AG10803 (cell line): Measurements from ENCODE around the gene LDLRAD4.

Experiments
- DNase-seq: peaks from one replicate; pipeline ENCODE4 v3.0.0; 2010; ENCODE audit warnings: low read depth
- H3K4me3 ChIP-seq: 2 replicates; pipeline ENCODE4 v1.5.1; 2011; ENCODE audit warnings: mild to moderate bottlenecking, low read length, control low read depth
- CTCF ChIP-seq: conservative IDR thresholded peaks from 2 replicates; pipeline ENCODE4 v1.5.1; 2011; ENCODE audit warnings: mild to moderate bottlenecking, low read length, control low read depth, inconsistent platforms

LDLRAD4 gene

GRCh38 chr18:13520306-13520705, 301.7 kb downstream of the LDLRAD4 start:
- no peak overlapping the region for H3K4me3 ChIP-seq
- TF ChIP-seq CTCF: no peak
- DNase-seq: no peak

- DNase-seq: no peak
- no peak for TF ChIP-seq CTCF
- no peak overlapping the region for H3K4me3 ChIP-seq
These were observed 302.2 kb downstream of the LDLRAD4 start for GRCh38 chr18:13520741-13521140.

- no peak for TF ChIP-seq CTCF
- DNase-seq: no peak
- no peak overlapping the region for H3K4me3 ChIP-seq
These were observed 302.9 kb downstream of the LDLRAD4 start for GRCh38 chr18:13521418-13521817.

- no peak for TF ChIP-seq CTCF
- H3K4me3 ChIP-seq: no peak overlapping the region
- no peak for DNase-seq
These were observed 303.7 kb downstream of the LDLRAD4 start for GRCh38 chr18:13522256-13522655.

GRCh38 chr18:13522861-13523660, 304.5 kb downstream of the LDLRAD4 start:
- no peak for DNase-seq
- H3K4me3 ChIP-seq: no peak overlapping the region
- no peak for TF ChIP-seq CTCF

- TF ChIP-seq CTCF: no peak
- no peak overlapping the region for H3K4me3 ChIP-seq
- no peak for DNase-seq
These were observed 305.5 kb downstream of the LDLRAD4 start for GRCh38 chr18:13524054-13524453.

GRCh38 chr18:13524811-13525210, 306.3 kb downstream of the LDLRAD4 start:
- TF ChIP-seq CTCF: no peak
- no peak for DNase-seq
- no peak overlapping the region for H3K4me3 ChIP-seq
